ENCODE measurements around the gene DDX23. TPM values are rescaled to one million over a fixed set of nuclear protein-coding genes. Genes with fewer than 3 reads are reported as not detected.

DDX23 gene
- 100 to 1,000 TPM; 131 to 162 TPM for total RNA-seq

- peak within 1 kb of the TSS; percentile 87 to 96 for H3K27ac Mint-ChIP-seq
- DNase-seq (ENCODE audit: low spot score) (peak; percentile 97), ATAC-seq (peak; percentile 98)
- H3K4me3 Mint-ChIP-seq: peak within 1 kb of the TSS; percentile 93
- H3K9me3 Mint-ChIP-seq: no peaks in the 10 kb centered on the region
- H3K4me1 Mint-ChIP-seq (ENCODE audit: low read depth in 2 of 2): peaks cover 28 to 29% of the 10 kb centered on the region in 2 donors
- no peaks in the 10 kb centered on the region for H3K27me3 Mint-ChIP-seq
- H3K36me3 Mint-ChIP-seq: peaks cover 23% of the 10 kb centered on the region
These were observed at the start of gene DDX23 for GRCh38 chr12:48851883-48852733. TSS of gene DDX23 (minus strand) at chr12:48852163. CDS start at chr12:48845782, 6,381 bp downstream.

GRCh38 chr12:48901278-48901677 lies 49.3 kb upstream of the DDX23 start:
- H3K9me3 Mint-ChIP-seq: no peaks in the 10 kb centered on the region
- no peak overlapping the region for H3K4me3 Mint-ChIP-seq
- peaks cover 3 to 4% of the 10 kb centered on the region in 2 donors for H3K4me1 Mint-ChIP-seq (ENCODE audit: low read depth in 2 of 2)
- no peaks in the 10 kb centered on the region for H3K36me3 Mint-ChIP-seq
- no peaks in the 10 kb centered on the region for H3K27me3 Mint-ChIP-seq
- ATAC-seq: peak; percentile 60 to 83
- H3K27ac Mint-ChIP-seq: no peak overlapping the region
- DNase-seq (ENCODE audit: low spot score): no peak

- no peak overlapping the region for H3K4me3 Mint-ChIP-seq
- no peak for ATAC-seq
- H3K9me3 Mint-ChIP-seq: no peaks in the 10 kb centered on the region
- no peaks in the 10 kb centered on the region for H3K36me3 Mint-ChIP-seq
- H3K4me1 Mint-ChIP-seq (ENCODE audit: low read depth in 2 of 2): peaks cover 3 to 4% of the 10 kb centered on the region in 2 donors
- no peak overlapping the region for H3K27ac Mint-ChIP-seq
- no peak for DNase-seq (ENCODE audit: low spot score)
- no peaks in the 10 kb centered on the region for H3K27me3 Mint-ChIP-seq
These were observed 47.7 kb upstream of the DDX23 start for GRCh38 chr12:48899651-48900050.

GRCh38 chr12:48894271-48894670 lies 42.3 kb upstream of the DDX23 start:
- Mint-ChIP-seq H3K9me3 (no peaks in the 10 kb centered on the region), H3K4me1 (ENCODE audit: low read depth in 2 of 2) (peaks cover 0 to 2% of the 10 kb centered on the region in 2 donors), H3K36me3 (no peaks in the 10 kb centered on the region), H3K27me3 (peaks cover 10 to 15% of the 10 kb centered on the region in 2 donors), H3K27ac (no peak overlapping the region), H3K4me3 (no peak overlapping the region)
- DNase-seq (ENCODE audit: low spot score): no peak
- no peak for ATAC-seq

- Mint-ChIP-seq H3K27ac (no peak overlapping the region), H3K4me1 (ENCODE audit: low read depth in 2 of 2) (peaks cover 0 to 2% of the 10 kb centered on the region in 2 donors), H3K4me3 (no peak overlapping the region), H3K27me3 (peaks cover 10 to 15% of the 10 kb centered on the region in 2 donors), H3K36me3 (no peaks in the 10 kb centered on the region), H3K9me3 (no peaks in the 10 kb centered on the region)
- DNase-seq (ENCODE audit: low spot score) (peak; percentile 81), ATAC-seq (peak; percentile 92 to 93)
These were observed 38.9 kb upstream of the DDX23 start for GRCh38 chr12:48890657-48891418.

GRCh38 chr12:48889679-48890078 lies 37.7 kb upstream of the DDX23 start:
- DNase-seq (ENCODE audit: low spot score): no peak
- Mint-ChIP-seq H3K36me3 (no peaks in the 10 kb centered on the region), H3K9me3 (no peaks in the 10 kb centered on the region), H3K27ac (no peak overlapping the region), H3K4me3 (no peak overlapping the region), H3K4me1 (ENCODE audit: low read depth in 2 of 2) (peaks cover 0 to 2% of the 10 kb centered on the region in 2 donors), H3K27me3 (peaks cover 10 to 15% of the 10 kb centered on the region in 2 donors)
- ATAC-seq: no peak

- Mint-ChIP-seq H3K4me1 (ENCODE audit: low read depth in 2 of 2) (no peaks in the 10 kb centered on the region), H3K27ac (no peak overlapping the region), H3K4me3 (no peak overlapping the region), H3K9me3 (no peaks in the 10 kb centered on the region), H3K27me3 (peaks cover 22 to 25% of the 10 kb centered on the region in 2 donors), H3K36me3 (no peaks in the 10 kb centered on the region)
- DNase-seq (ENCODE audit: low spot score): no peak
- ATAC-seq: no peak
These were observed 31.6 kb upstream of the DDX23 start for GRCh38 chr12:48883305-48884161.

GRCh38 chr12:48882972-48883304 lies 31.0 kb upstream of the DDX23 start:
- no peak overlapping the region for H3K27ac Mint-ChIP-seq
- ATAC-seq (no peak), DNase-seq (ENCODE audit: low spot score) (no peak)
- no peaks in the 10 kb centered on the region for H3K9me3 Mint-ChIP-seq
- no peak overlapping the region for H3K4me3 Mint-ChIP-seq
- no peaks in the 10 kb centered on the region for H3K4me1 Mint-ChIP-seq (ENCODE audit: low read depth in 2 of 2)
- H3K36me3 Mint-ChIP-seq: no peaks in the 10 kb centered on the region
- H3K27me3 Mint-ChIP-seq: peaks cover 22 to 25% of the 10 kb centered on the region in 2 donors

- ATAC-seq: no peak
- no peak for DNase-seq (ENCODE audit: low spot score)
- H3K4me1 Mint-ChIP-seq (ENCODE audit: low read depth in 2 of 2): no peaks in the 10 kb centered on the region
- peaks cover 22 to 25% of the 10 kb centered on the region in 2 donors for H3K27me3 Mint-ChIP-seq
- no peaks in the 10 kb centered on the region for H3K36me3 Mint-ChIP-seq
- H3K27ac Mint-ChIP-seq: no peak overlapping the region
- no peaks in the 10 kb centered on the region for H3K9me3 Mint-ChIP-seq
- no peak overlapping the region for H3K4me3 Mint-ChIP-seq
These were observed 30.3 kb upstream of the DDX23 start for GRCh38 chr12:48882315-48882687.

GRCh38 chr12:48881686-48882314 lies 29.8 kb upstream of the DDX23 start:
- Mint-ChIP-seq H3K27ac (no peak overlapping the region), H3K27me3 (peaks cover 22 to 25% of the 10 kb centered on the region in 2 donors), H3K4me1 (ENCODE audit: low read depth in 2 of 2) (no peaks in the 10 kb centered on the region), H3K9me3 (no peaks in the 10 kb centered on the region), H3K4me3 (no peak overlapping the region), H3K36me3 (no peaks in the 10 kb centered on the region)
- no peak for ATAC-seq
- no peak for DNase-seq (ENCODE audit: low spot score)

GRCh38 chr12:48880647-48881046 lies 28.7 kb upstream of the DDX23 start:
- Mint-ChIP-seq H3K9me3 (no peaks in the 10 kb centered on the region), H3K4me3 (no peak overlapping the region), H3K27me3 (peaks cover 22 to 25% of the 10 kb centered on the region in 2 donors), H3K36me3 (no peaks in the 10 kb centered on the region), H3K4me1 (ENCODE audit: low read depth in 2 of 2) (no peaks in the 10 kb centered on the region), H3K27ac (peak overlapping the region in 1 of 2 donors; percentile 43)
- no peak for ATAC-seq
- DNase-seq (ENCODE audit: low spot score): no peak

GRCh38 chr12:48878548-48878947 lies 26.6 kb upstream of the DDX23 start:
- Mint-ChIP-seq H3K27me3 (peaks cover 22% of the 10 kb centered on the region in 2 donors), H3K4me3 (no peak overlapping the region), H3K4me1 (ENCODE audit: low read depth in 2 of 2) (no peaks in the 10 kb centered on the region), H3K27ac (no peak overlapping the region), H3K36me3 (no peaks in the 10 kb centered on the region), H3K9me3 (no peaks in the 10 kb centered on the region)
- ATAC-seq (no peak), DNase-seq (ENCODE audit: low spot score) (no peak)

- Mint-ChIP-seq H3K27me3 (peaks cover 12 to 13% of the 10 kb centered on the region in 2 donors), H3K36me3 (no peaks in the 10 kb centered on the region), H3K4me3 (no peak overlapping the region), H3K9me3 (no peaks in the 10 kb centered on the region), H3K27ac (no peak overlapping the region), H3K4me1 (ENCODE audit: low read depth in 2 of 2) (no peaks in the 10 kb centered on the region)
- DNase-seq (ENCODE audit: low spot score): no peak
- ATAC-seq: no peak
These were observed 24.1 kb upstream of the DDX23 start for GRCh38 chr12:48875944-48876515.
